Fibroblast of the aortic adventitia (primary cell): Measurements from ENCODE around the gene BSG. TPM values are rescaled to one million over a fixed set of nuclear protein-coding genes. Genes with fewer than 3 reads are reported as not detected.

ENCODE experiments used
- DNase-seq: peaks from one replicate; pipeline ENCODE4 v3.0.0-alpha.2; 2010; ENCODE audit warnings: low read depth
- H3K4me3 ChIP-seq: 2 replicates; pipeline ENCODE4 v1.5.1; 2011; ENCODE audit warnings: low read depth, mild to moderate bottlenecking, control low read depth, low read length, moderate library complexity
- CTCF ChIP-seq: IDR thresholded peaks from 2 replicates; pipeline ENCODE4 v1.5.1; 2011; ENCODE audit warnings: mild to moderate bottlenecking, low read length, control low read depth, inconsistent platforms; ENCODE audit not compliant: insufficient read depth
- total RNA-seq: library from RNA; depleted of rRNA; stranded (reverse); fragments of >200 nt; gene quantifications from 2 replicates; pipeline ENCODE4 v1.2.3, GENCODE V29; 2012; ENCODE audit warnings: low replicate concordance

Gene BSG
- total RNA-seq, 1 donor, result 239 TPM

- no peak for TF ChIP-seq CTCF
- DNase-seq, result no peak
- no peak overlapping the region for H3K4me3 ChIP-seq
These were observed 5.3 kb downstream of the BSG start for GRCh38 chr19:577439-578392.

- DNase-seq, result no peak
- TF ChIP-seq CTCF, result no peak
- H3K4me3 ChIP-seq, result no peak overlapping the region
These were observed 6.9 kb downstream of the BSG start for GRCh38 chr19:579111-579841.

- no peak overlapping the region for H3K4me3 ChIP-seq
- TF ChIP-seq CTCF, result no peak
- no peak for DNase-seq
These were observed 7.4 kb downstream of the BSG start for GRCh38 chr19:579842-580155.

GRCh38 chr19:580274-580835 lies 8.0 kb downstream of the BSG start:
- no peak for TF ChIP-seq CTCF
- H3K4me3 ChIP-seq, result no peak overlapping the region
- no peak for DNase-seq

- TF ChIP-seq CTCF, result no peak
- no peak for DNase-seq
- H3K4me3 ChIP-seq, result no peak overlapping the region
These were observed 9.2 kb downstream of the BSG start for GRCh38 chr19:581399-582111.

GRCh38 chr19:582497-583197 lies 10.3 kb downstream of the BSG start:
- no peak for TF ChIP-seq CTCF
- H3K4me3 ChIP-seq, result no peak overlapping the region
- no peak for DNase-seq
